Tibial artery (tissue), 4 donors: ENCODE data around the gene ZNF850.

Source experiments
- DNase-seq, 2 donors: peaks; one replicate each; pipeline ENCODE4 v3.0.0-alpha.2; 2019
- H3K27ac ChIP-seq, 2 donors: fragments of 200-600 bp; sonication (generic) in 1 of 2; 1 replicate in 1 of 2; 2 replicates in 1 of 2; pipeline ENCODE4 v1.5.1; 2018 to 2019; ENCODE audit warnings: mild to moderate bottlenecking in 1 of 2
- H3K27me3 ChIP-seq, 2 donors: fragments of 200-600 bp; sonication (generic) in 1 of 2; one replicate each; pipeline versions ENCODE4 v1.5.1 to v1.6.0; 2016 to 2019
- H3K36me3 ChIP-seq, 3 donors: fragments of 200-600 bp; sonication (generic) in 2 of 3; one replicate each; pipeline ENCODE4 v1.5.1; 2016 to 2019; ENCODE audit warnings: mild to moderate bottlenecking in 2 of 3
- H3K4me1 ChIP-seq, 4 donors: fragments of 200-600 bp; sonication (generic) in 2 of 4; 1 replicate in 3 of 4; 2 replicates in 1 of 4; pipeline ENCODE4 v1.5.1; 2016 to 2019
- H3K4me3 ChIP-seq, 2 donors: fragments of 200-600 bp; sonication (generic) in 1 of 2; 1 replicate in 1 of 2; 2 replicates in 1 of 2; pipeline ENCODE4 v1.5.1; 2018 to 2019; ENCODE audit warnings: mild to moderate bottlenecking in 2 of 2
- H3K9me3 ChIP-seq, 3 donors: fragments of 200-600 bp; sonication (generic) in 1 of 3; one replicate each; pipeline ENCODE4 v1.5.1; 2016 to 2019
- CTCF ChIP-seq, 2 experiments: fragments of 200-600 bp in 1 of 2; fragments of 450-650 bp in 1 of 2; IDR thresholded peaks; one replicate each; pipeline ENCODE4 v1.5.1; 2017 to 2019; ENCODE audit warnings: antibody characterized with exemption in 2 of 2, mild to moderate bottlenecking in 1 of 2, moderate library complexity in 1 of 2
- intact Hi-C: fragments of 100-400 bp; cut with DNase I; formaldehyde crosslinking; loops from one replicate; pipeline ENCODE4 v1.15.0; 2023; ENCODE audit warnings: low total_unique reads

The ZNF850 gene

GRCh38 chr19:36687214-36688056 lies 85.2 kb downstream of the ZNF850 start, which contains the start of gene ZNF567:
ZNF567 (plus strand) TSS chr19:36687612; CDS start chr19:36694868, 7,256 bp downstream.
- peak within 1 kb of the TSS; percentile 73 to 88 for H3K4me3 ChIP-seq
- intact Hi-C loops: no loop called here
- no peaks in the 10 kb centered on the region for H3K27me3 ChIP-seq
- DNase-seq: peak; percentile 98 to 99
- peaks cover 0 to 20% (median 17%) of the 10 kb centered on the region in 4 donors for H3K4me1 ChIP-seq
- peaks cover 29 to 42% (median 32%) of the 10 kb centered on the region in 3 donors for H3K36me3 ChIP-seq
- peak within 1 kb of the TSS; percentile 75 to 82 for H3K27ac ChIP-seq
- no peak for TF ChIP-seq CTCF (IDR thresholded peaks at IDR 0.05)
- H3K9me3 ChIP-seq: no peaks in the 10 kb centered on the region

GRCh38 chr19:36686365-36687213 lies 86.0 kb downstream of the ZNF850 start:
- peak; percentile 20 to 64 for DNase-seq
- Histone ChIP-seq H3K4me3 (peak overlapping the region; percentile 73 to 88), H3K27ac (peak overlapping the region; percentile 75 to 82), H3K9me3 (peaks cover 0 to under 1% (median 0%) of the 10 kb centered on the region in 3 donors), H3K4me1 (peaks cover 0 to 20% (median 17%) of the 10 kb centered on the region in 4 donors), H3K36me3 (peaks cover 20 to 39% (median 27%) of the 10 kb centered on the region in 3 donors), H3K27me3 (no peaks in the 10 kb centered on the region)
- no peak for TF ChIP-seq CTCF (IDR thresholded peaks at IDR 0.05)
- intact Hi-C loops: no loop called here

GRCh38 chr19:36685835-36686234 lies 86.8 kb downstream of the ZNF850 start:
- peak overlapping the region in 1 of 2 donors; percentile 73 for H3K4me3 ChIP-seq
- H3K27me3 ChIP-seq: no peaks in the 10 kb centered on the region
- H3K9me3 ChIP-seq: peaks cover 0 to 8% (median 0%) of the 10 kb centered on the region in 3 donors
- intact Hi-C loops: no loop called here
- H3K27ac ChIP-seq: no peak overlapping the region
- peaks cover 0 to 20% (median 17%) of the 10 kb centered on the region in 4 donors for H3K4me1 ChIP-seq
- H3K36me3 ChIP-seq: peaks cover 18 to 37% (median 26%) of the 10 kb centered on the region in 3 donors
- TF ChIP-seq CTCF (IDR thresholded peaks at IDR 0.05): no peak
- no peak for DNase-seq

GRCh38 chr19:36679455-36679854 lies 93.2 kb downstream of the ZNF850 start:
- DNase-seq: no peak
- no peaks in the 10 kb centered on the region for H3K4me1 ChIP-seq
- intact Hi-C loops: no loop called here
- H3K9me3 ChIP-seq: peaks cover 3 to 57% (median 8%) of the 10 kb centered on the region in 3 donors
- no peaks in the 10 kb centered on the region for H3K27me3 ChIP-seq
- no peak overlapping the region for H3K27ac ChIP-seq
- H3K4me3 ChIP-seq: no peak overlapping the region
- no peak for TF ChIP-seq CTCF (IDR thresholded peaks at IDR 0.05)
- H3K36me3 ChIP-seq: peaks cover 45 to 76% (median 46%) of the 10 kb centered on the region in 3 donors

- Histone ChIP-seq H3K4me1 (no peaks in the 10 kb centered on the region), H3K27me3 (no peaks in the 10 kb centered on the region), H3K36me3 (peaks cover 50 to 94% (median 51%) of the 10 kb centered on the region in 3 donors), H3K4me3 (no peak overlapping the region), H3K9me3 (peaks cover 3 to 91% (median 25%) of the 10 kb centered on the region in 3 donors), H3K27ac (no peak overlapping the region)
- intact Hi-C loops: no loop called here
- no peak for DNase-seq
- no peak for TF ChIP-seq CTCF (IDR thresholded peaks at IDR 0.05)
These were observed 98.4 kb downstream of the ZNF850 start for GRCh38 chr19:36674201-36674600.
